HepG2 (cell line): ENCODE measurements around the gene RGP1. TPM values are rescaled to one million over a fixed set of nuclear protein-coding genes. Genes with fewer than 3 reads are reported as not detected.

Experiments
- ASH2L ChIP-seq: fragments of 300-600, 200-600 bp; sonication (generic); IDR thresholded peaks from 2 replicates; pipeline ENCODE4 v1.7.0; 2017; ENCODE audit warnings: low read depth, mild to moderate bottlenecking, moderate library complexity, mixed read lengths, low read length; ENCODE audit not compliant: insufficient read length
- CEBPG ChIP-seq: IDR thresholded peaks from 2 replicates; pipeline ENCODE4 v1.6.1; 2016
- ERF ChIP-seq: IDR thresholded peaks from 2 replicates; pipeline ENCODE4 v1.6.1; 2018; ENCODE audit warnings: missing biosample characterization, missing genetic modification reagents
- FOXK2 ChIP-seq: fragments of 450-650 bp; IDR thresholded peaks from 2 replicates; pipeline ENCODE4 v1.6.1; 2016
- KAT8 ChIP-seq: IDR thresholded peaks from 2 replicates; pipeline ENCODE4 v1.6.1; 2016; ENCODE audit warnings: missing genetic modification reagents, missing compliant biosample characterization
- MED13 ChIP-seq: sonication (generic); formaldehyde crosslinking; IDR thresholded peaks from 2 replicates; pipeline ENCODE4 v1.5.0; 2020; ENCODE audit warnings: missing genetic modification reagents
- MYPOP ChIP-seq: sonication (generic); formaldehyde crosslinking; IDR thresholded peaks from 2 replicates; pipeline ENCODE4 v1.8.1; 2023; ENCODE audit warnings: mild to moderate bottlenecking, moderate library complexity, missing genetic modification reagents
- NCOA5 ChIP-seq: sonication (generic); formaldehyde crosslinking; IDR thresholded peaks from 2 replicates; pipeline ENCODE4 v1.4.0; 2020; ENCODE audit warnings: missing genetic modification reagents
- NR2F6 ChIP-seq, 2 experiments: IDR thresholded peaks; 2 replicates each; pipeline ENCODE4 v1.6.1; 2016; ENCODE audit warnings: antibody characterized with exemption in 1 of 2, mild to moderate bottlenecking in 1 of 2
- RAD51 ChIP-seq: fragments of 450-650 bp; IDR thresholded peaks from 2 replicates; pipeline ENCODE4 v1.6.1; 2016; ENCODE audit warnings: borderline replicate concordance
- RARA ChIP-seq: IDR thresholded peaks from 2 replicates; pipeline ENCODE4 v1.6.1; 2016; ENCODE audit warnings: missing genetic modification reagents, missing compliant biosample characterization
- SATB2 ChIP-seq: sonication (generic); formaldehyde crosslinking; IDR thresholded peaks from 2 replicates; pipeline ENCODE4 v1.5.0; 2020; ENCODE audit warnings: missing genetic modification reagents
- TAF1 ChIP-seq: sonication (generic); formaldehyde crosslinking; IDR thresholded peaks from 2 replicates; pipeline ENCODE4 v1.4.0; 2020; ENCODE audit warnings: missing genetic modification reagents
- XRCC5 ChIP-seq: fragments of 200-400 bp; formaldehyde crosslinking; optimal IDR thresholded peaks from 2 replicates; pipeline ENCODE3; 2017; ENCODE audit warnings: mild to moderate bottlenecking, low read length
- YY1 ChIP-seq: IDR thresholded peaks from 2 replicates; pipeline ENCODE4 v1.6.1; 2011; ENCODE audit warnings: low read length, low read depth, moderate library complexity, mild to moderate bottlenecking; ENCODE audit not compliant: insufficient read depth, insufficient replicate concordance
- ZFX ChIP-seq: sonication (generic); formaldehyde crosslinking; IDR thresholded peaks from 2 replicates; pipeline ENCODE4 v1.4.0; 2020; ENCODE audit warnings: mild to moderate bottlenecking, low read depth, missing genetic modification reagents, moderate library complexity
- ZNF280B ChIP-seq: sonication (generic); formaldehyde crosslinking; IDR thresholded peaks from 2 replicates; pipeline ENCODE4 v1.5.0; 2020; ENCODE audit warnings: missing genetic modification reagents, mild to moderate bottlenecking, borderline replicate concordance
- ZNF326 ChIP-seq: sonication (generic); formaldehyde crosslinking; IDR thresholded peaks from 2 replicates; pipeline ENCODE4 v1.4.0; 2020; ENCODE audit warnings: missing genetic modification reagents, borderline replicate concordance
- ZNF335 ChIP-seq: sonication (generic); formaldehyde crosslinking; IDR thresholded peaks from 2 replicates; pipeline ENCODE4 v1.4.0; 2020; ENCODE audit warnings: missing genetic modification reagents
- ZNF441 ChIP-seq: sonication (generic); formaldehyde crosslinking; IDR thresholded peaks from 2 replicates; pipeline ENCODE4 v1.7.0; 2021; ENCODE audit warnings: missing genetic modification reagents, borderline replicate concordance
- ZNF569 ChIP-seq: sonication (generic); formaldehyde crosslinking; IDR thresholded peaks from 2 replicates; pipeline ENCODE4 v1.5.0; 2020; ENCODE audit warnings: mild to moderate bottlenecking, missing genetic modification reagents, moderate library complexity, borderline replicate concordance
- polyA plus RNA-seq, 8 experiments: library from polyadenylated mRNA; depleted of rRNA in 3 of 8; stranded (reverse) in 7 of 8; unstranded in 1 of 8; fragments of >200 nt; fragmentation: Illumina TruSeq in 4 of 8; extraction: Trizol in 4 of 8; gene quantifications; 2 replicates each; pipeline versions ENCODE4 v1.2.1 to v1.2.3, GENCODE V29; 2011 to 2016; ENCODE audit warnings: low read depth in 4 of 8, missing spikeins in 1 of 8, mixed read lengths in 1 of 8; ENCODE audit not compliant: insufficient read depth in 1 of 8
- total RNA-seq, 5 experiments: library from RNA; depleted of rRNA; stranded (reverse); fragments of >200 nt; fragmentation: Illumina TruSeq; extraction: Trizol; gene quantifications; 2 replicates each; pipeline ENCODE4 v1.2.3, GENCODE V29; 2016; ENCODE audit warnings: low read depth in 1 of 5
- TF ChIP-seq, protein P1 (sequence below): IDR thresholded peaks from 2 replicates; pipeline ENCODE4 v1.6.1; 2016; ENCODE audit warnings: mild to moderate bottlenecking, missing biosample characterization, missing genetic modification reagents
- TF ChIP-seq, protein P2 (sequence below): IDR thresholded peaks from 2 replicates; pipeline ENCODE4 v1.6.1; 2016; ENCODE audit warnings: missing compliant biosample characterization, missing genetic modification reagents, borderline replicate concordance
- TF ChIP-seq, protein P3 (sequence below): sonication (generic); formaldehyde crosslinking; IDR thresholded peaks from 2 replicates; pipeline ENCODE4 v1.4.0; 2020; ENCODE audit warnings: mild to moderate bottlenecking, missing genetic modification reagents

The RGP1 gene
- total and polyA plus RNA-seq, 2 of the 13 experiments (the other 11 are each of a cell fraction or from before 2014, with no cell fraction given): 12.7 to 21.0 TPM

GRCh38 chr9:35748858-35749514, at the start of gene RGP1, which contains the start of gene GBA2 (continued):
- TF ChIP-seq KAT8 (CRISPR knock-in tag): peak; percentile 78
- no peak for TF ChIP-seq MED13 (CRISPR knock-in tag)
- TF ChIP-seq, protein P1, sequence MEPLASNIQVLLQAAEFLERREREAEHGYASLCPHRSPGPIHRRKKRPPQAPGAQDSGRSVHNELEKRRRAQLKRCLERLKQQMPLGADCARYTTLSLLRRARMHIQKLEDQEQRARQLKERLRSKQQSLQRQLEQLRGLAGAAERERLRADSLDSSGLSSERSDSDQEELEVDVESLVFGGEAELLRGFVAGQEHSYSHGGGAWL (CRISPR knock-in tag): no peak
- TF ChIP-seq ZNF335 (CRISPR knock-in tag): no peak; the same call in 1 of the 2 replicates
- no peak for TF ChIP-seq ZNF280B
- peak; percentile 68 for TF ChIP-seq YY1
- TF ChIP-seq CEBPG: 0 out of 2 replicates have a peak, but pooled peaks have one; percentile 3
- TF ChIP-seq MYPOP: no peak; the same call in 1 of the 2 replicates
- TF ChIP-seq, protein P2, sequence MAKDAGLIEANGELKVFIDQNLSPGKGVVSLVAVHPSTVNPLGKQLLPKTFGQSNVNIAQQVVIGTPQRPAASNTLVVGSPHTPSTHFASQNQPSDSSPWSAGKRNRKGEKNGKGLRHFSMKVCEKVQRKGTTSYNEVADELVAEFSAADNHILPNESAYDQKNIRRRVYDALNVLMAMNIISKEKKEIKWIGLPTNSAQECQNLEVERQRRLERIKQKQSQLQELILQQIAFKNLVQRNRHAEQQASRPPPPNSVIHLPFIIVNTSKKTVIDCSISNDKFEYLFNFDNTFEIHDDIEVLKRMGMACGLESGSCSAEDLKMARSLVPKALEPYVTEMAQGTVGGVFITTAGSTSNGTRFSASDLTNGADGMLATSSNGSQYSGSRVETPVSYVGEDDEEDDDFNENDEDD (CRISPR knock-in tag): peak; percentile 12; the same call in 1 of the 2 replicates
- TF ChIP-seq XRCC5: no peak
- no peak for TF ChIP-seq RAD51
- no peak for TF ChIP-seq ZNF326 (CRISPR knock-in tag)
- TF ChIP-seq TAF1 (CRISPR knock-in tag): peak; percentile 50; the same call in 1 of the 2 replicates
- TF ChIP-seq NCOA5 (CRISPR knock-in tag): no peak
- TF ChIP-seq ZNF569: no peak
- no peak for TF ChIP-seq SATB2 (CRISPR knock-in tag)
- no peak for TF ChIP-seq RARA (CRISPR knock-in tag)
- TF ChIP-seq ASH2L: peak; percentile 61
- no peak for TF ChIP-seq ZNF441 (CRISPR knock-in tag)
- TF ChIP-seq ZFX (CRISPR knock-in tag): peak; percentile 92
- TF ChIP-seq ERF (CRISPR knock-in tag): peak; percentile 55; the same call in 1 of the 2 replicates
- TF ChIP-seq, protein P3, sequence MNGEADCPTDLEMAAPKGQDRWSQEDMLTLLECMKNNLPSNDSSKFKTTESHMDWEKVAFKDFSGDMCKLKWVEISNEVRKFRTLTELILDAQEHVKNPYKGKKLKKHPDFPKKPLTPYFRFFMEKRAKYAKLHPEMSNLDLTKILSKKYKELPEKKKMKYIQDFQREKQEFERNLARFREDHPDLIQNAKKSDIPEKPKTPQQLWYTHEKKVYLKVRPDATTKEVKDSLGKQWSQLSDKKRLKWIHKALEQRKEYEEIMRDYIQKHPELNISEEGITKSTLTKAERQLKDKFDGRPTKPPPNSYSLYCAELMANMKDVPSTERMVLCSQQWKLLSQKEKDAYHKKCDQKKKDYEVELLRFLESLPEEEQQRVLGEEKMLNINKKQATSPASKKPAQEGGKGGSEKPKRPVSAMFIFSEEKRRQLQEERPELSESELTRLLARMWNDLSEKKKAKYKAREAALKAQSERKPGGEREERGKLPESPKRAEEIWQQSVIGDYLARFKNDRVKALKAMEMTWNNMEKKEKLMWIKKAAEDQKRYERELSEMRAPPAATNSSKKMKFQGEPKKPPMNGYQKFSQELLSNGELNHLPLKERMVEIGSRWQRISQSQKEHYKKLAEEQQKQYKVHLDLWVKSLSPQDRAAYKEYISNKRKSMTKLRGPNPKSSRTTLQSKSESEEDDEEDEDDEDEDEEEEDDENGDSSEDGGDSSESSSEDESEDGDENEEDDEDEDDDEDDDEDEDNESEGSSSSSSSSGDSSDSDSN (CRISPR knock-in tag): peak; percentile 83
- TF ChIP-seq FOXK2: no peak
- TF ChIP-seq NR2F6 (IDR thresholded peaks at IDR 0.05): no peak; the same call in 1 of the 2 replicates
- peak; percentile 65; the same call in 1 of the 2 replicates for TF ChIP-seq NR2F6 (CRISPR knock-in tag; IDR thresholded peaks at IDR 0.05)
